Ureter (tissue), 1 donor: ENCODE measurements around the gene PPIL3. TPM values are rescaled to one million over a fixed set of nuclear protein-coding genes. Genes with fewer than 3 reads are reported as not detected.

Experiments
- total RNA-seq: library from RNA; stranded (reverse); gene quantifications from one replicate; pipeline ENCODE4 v1.2.4, GENCODE V29; 2023
- donor health status: DM: yes; HTN: yes; CAD: no.

Gene PPIL3
- total RNA-seq, 1 donor from 2014 or later, result 30.8 TPM

Other genes with a start within 250 kb of the PPIL3 start
- 242 TPM for gene BZW1, start 77.2 kb downstream of the PPIL3 start, total RNA-seq
- gene CLK1, start 24.4 kb downstream of the PPIL3 start, total RNA-seq, result 116 TPM
- 30.8 TPM for gene NIF3L1, start 294 bp upstream of the PPIL3 start, total RNA-seq
- 44.9 TPM for gene ORC2, start 74.6 kb upstream of the PPIL3 start, total RNA-seq
- 34.2 TPM for gene HYCC2, start 182.6 kb upstream of the PPIL3 start, total RNA-seq
- 83.9 TPM for gene NDUFB3, start 182.9 kb upstream of the PPIL3 start, total RNA-seq
- gene CFLAR, start 227.1 kb upstream of the PPIL3 start, total RNA-seq, result 187 TPM